D721Med (cell line): ENCODE data around the gene TSG101.

Source experiments
- DNase-seq: peaks from one replicate; pipeline ENCODE4 v3.0.0; 2011; ENCODE audit warnings: low spot score; ENCODE audit not compliant: insufficient read length
- FAIRE-seq: peaks from 2 replicates; lab custom pipeline; 2011; peaks lifted over from hg19 to GRCh38; lab: Jason Lieb, UNC
- TF ChIP-seq, protein P1 (sequence below): IDR thresholded peaks from 2 replicates; pipeline ENCODE4 v1.5.1; 2012; ENCODE audit warnings: mild to moderate bottlenecking, control low read depth; ENCODE audit not compliant: insufficient read depth; ENCODE audit errors: missing control alignments

TSG101 gene

DNA sequence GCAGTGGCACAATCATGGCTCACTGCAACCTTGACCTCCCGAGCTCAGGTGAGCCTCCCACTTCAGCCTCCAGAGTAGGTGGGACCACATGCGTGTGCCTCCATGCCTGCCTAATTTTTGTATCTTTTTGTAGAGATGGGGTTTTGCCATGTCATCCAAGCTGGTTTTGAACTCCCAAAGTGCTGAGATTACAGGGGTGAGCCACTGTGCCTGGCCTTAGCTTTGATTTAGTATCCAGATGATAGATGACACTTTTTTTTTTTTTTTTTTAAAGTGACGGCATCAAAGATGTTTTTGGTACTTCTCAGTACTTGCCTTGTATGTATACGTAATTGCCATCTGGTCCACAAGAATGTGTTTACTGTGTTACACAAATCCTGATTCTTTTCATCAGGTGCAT lies 47.7 kb downstream of the TSG101 start:
- TF ChIP-seq, protein P1, sequence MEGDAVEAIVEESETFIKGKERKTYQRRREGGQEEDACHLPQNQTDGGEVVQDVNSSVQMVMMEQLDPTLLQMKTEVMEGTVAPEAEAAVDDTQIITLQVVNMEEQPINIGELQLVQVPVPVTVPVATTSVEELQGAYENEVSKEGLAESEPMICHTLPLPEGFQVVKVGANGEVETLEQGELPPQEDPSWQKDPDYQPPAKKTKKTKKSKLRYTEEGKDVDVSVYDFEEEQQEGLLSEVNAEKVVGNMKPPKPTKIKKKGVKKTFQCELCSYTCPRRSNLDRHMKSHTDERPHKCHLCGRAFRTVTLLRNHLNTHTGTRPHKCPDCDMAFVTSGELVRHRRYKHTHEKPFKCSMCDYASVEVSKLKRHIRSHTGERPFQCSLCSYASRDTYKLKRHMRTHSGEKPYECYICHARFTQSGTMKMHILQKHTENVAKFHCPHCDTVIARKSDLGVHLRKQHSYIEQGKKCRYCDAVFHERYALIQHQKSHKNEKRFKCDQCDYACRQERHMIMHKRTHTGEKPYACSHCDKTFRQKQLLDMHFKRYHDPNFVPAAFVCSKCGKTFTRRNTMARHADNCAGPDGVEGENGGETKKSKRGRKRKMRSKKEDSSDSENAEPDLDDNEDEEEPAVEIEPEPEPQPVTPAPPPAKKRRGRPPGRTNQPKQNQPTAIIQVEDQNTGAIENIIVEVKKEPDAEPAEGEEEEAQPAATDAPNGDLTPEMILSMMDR, result no peak
- DNase-seq, result no peak
- FAIRE-seq, result no peak

DNA sequence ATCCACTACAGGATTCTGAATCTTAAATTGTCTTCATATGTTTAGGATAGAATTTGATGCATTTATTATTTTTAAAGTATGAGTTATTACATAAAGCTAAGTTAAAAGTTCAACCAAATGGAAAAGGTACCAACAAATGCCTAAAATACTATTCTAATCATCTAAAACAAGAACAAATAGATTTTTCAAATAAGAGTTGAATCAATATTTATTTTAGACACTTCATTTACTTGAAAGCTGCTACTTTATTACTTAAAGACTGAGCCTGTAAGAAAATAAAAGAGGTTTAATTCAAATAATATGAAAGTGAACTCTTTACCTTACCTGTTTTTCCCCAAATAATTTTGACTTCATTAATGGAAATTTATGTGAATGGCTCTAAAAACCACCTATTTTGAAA lies 54.2 kb downstream of the TSG101 start:
- DNase-seq (no peak), FAIRE-seq (no peak)
- TF ChIP-seq, protein P1, result no peak

DNA sequence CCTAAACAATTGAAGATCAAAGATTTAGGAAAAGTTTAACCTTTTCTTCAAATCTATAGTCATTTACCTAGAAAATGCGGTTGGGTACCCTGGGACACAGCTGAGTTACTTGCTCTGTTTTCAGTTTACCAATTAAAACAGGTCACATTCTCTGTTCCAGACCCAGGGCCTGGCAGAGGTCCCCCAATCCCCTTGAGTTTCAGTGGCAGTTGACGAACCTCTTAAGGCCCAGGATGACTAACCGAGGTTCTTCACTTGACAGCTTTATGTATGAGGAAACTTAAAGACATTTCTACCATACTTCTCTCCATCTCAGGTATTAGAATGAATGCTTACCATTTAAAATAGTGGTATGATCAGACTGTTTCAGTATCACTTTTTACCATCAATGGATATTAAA lies 54.7 kb downstream of the TSG101 start:
- TF ChIP-seq, protein P1, result no peak
- no peak for DNase-seq
- FAIRE-seq, result no peak

DNA sequence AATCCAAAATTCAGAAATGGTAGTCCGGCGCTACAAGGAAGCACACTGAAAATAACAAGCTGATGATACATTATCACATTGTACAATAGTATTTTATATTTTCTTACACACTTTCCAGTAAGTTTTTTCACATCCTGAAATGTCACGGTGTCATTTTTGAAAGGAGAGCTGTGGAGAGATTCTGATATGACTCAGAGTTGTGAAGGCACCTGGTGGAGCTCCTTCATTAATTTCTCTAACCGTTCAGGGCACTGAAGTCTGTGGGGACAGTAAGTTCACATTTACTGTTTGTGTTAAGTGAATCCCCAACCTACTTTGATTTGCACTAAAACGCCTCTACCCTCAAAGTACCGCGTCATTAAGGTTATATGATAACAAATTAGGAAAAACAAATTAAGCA lies 57.8 kb downstream of the TSG101 start:
- TF ChIP-seq, protein P1, result no peak
- no peak for FAIRE-seq
- DNase-seq, result no peak

DNA sequence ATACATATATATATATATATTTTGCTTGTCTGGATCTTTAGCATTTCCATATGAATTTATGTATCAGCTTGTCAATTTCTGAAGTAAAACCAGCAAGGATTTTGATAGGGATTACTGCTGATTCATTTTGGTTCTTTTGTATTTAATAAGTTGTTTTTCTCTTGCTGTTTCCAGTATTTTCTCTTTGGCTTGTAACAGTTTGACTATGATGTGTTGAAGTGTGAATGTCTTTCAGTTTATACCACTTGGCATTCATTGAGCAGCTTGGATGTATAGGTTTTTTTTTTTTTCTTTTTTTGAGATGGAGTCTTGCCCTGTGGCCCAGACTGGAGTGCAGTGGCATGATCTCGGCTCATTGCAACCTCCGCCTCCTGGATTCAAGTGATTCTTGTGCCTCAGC lies 58.7 kb downstream of the TSG101 start:
- TF ChIP-seq, protein P1, result no peak
- FAIRE-seq (no peak), DNase-seq (no peak)

DNA sequence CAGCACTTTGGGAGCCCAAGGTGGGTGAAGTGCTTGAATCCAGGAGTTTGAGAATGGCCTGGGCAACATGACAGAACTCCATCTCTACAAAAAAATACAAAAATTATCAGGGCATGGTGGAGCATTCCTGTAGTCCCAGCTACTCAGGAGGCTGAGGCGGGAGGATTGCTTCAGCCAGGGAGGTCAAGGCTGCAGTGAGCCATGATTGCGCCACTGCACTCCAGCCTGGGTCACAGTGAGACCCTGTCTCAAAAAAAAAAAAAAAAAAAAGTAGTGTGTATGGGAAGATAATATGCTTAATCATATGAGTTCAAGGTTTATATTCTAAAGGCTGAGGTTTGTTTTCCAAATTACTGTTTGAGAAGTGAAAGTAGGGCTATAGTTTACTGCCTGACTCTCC lies 60.3 kb downstream of the TSG101 start:
- no peak for FAIRE-seq

DNA sequence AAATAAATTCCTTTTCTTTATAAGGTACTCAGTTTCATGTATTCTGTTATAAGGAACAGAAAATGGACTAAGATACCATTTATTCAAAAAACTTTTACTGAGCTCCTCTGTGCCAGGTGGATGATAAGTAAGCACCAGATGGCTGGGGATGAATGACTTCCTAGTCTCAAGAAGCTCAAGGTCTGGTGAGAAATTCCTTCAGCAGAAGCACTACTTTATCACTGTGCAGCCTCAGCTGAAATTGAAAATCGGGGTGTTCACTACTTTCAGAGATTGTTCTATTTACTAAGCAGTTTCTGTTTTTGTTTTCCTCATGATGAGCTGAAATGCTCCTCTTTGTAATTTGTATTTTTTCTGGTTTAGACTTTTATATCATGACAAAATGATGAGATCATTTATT lies 63.3 kb downstream of the TSG101 start:
- FAIRE-seq (no peak), DNase-seq (no peak)
- TF ChIP-seq, protein P1, result no peak

More for the DNA sequence above, 60.3 kb downstream of the TSG101 start:
- DNase-seq, result no peak
- TF ChIP-seq, protein P1, result no peak
